T-helper 2 cell treated with Interferon-gamma antibody and Interleukin-4, amounts not matched to agents 100 ng/mL and 5 ng/mL, for 36 hours (primary cell): ENCODE data around the gene GP1BA. TPM values are rescaled to one million over a fixed set of nuclear protein-coding genes. Genes with fewer than 3 reads are reported as not detected.

Source experiments
- intact Hi-C: fragments of 100-400 bp; cut with micrococcal nuclease; formaldehyde crosslinking; loops from one replicate; pipeline ENCODE4 v1.15.1; 2023
- total RNA-seq: library from RNA; stranded (reverse); gene quantifications from 2 replicates; pipeline ENCODE4 v1.2.3, GENCODE V29; 2022

The GP1BA gene
- total RNA-seq, result not detected in 2 replicates

DNA sequence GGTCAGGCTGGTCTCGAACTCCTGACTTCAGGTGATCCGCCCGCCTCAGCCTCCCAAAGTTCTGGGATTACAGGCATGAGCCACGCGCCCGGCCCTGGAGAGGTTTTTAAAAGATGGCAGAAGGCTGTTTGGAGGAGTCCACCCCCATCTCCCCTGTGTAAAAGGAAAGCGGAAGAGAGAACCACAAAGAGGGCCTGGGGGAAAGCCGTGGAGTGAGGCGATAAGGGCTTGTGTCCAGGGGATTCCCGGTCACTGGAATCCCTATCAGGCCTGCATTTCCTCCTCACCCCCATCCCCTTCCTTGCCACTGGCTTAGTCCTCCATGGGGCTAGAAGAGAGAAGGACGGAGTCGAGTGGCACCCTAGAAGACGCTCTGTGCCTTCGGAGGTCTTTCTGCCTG, at the start of gene GP1BA:
GP1BA (plus strand) TSS at position 315 of the 400 bp plus-strand sequence. CDS start 328 bp downstream, outside the sequence.
- intact Hi-C loops, result no loop called here

DNA sequence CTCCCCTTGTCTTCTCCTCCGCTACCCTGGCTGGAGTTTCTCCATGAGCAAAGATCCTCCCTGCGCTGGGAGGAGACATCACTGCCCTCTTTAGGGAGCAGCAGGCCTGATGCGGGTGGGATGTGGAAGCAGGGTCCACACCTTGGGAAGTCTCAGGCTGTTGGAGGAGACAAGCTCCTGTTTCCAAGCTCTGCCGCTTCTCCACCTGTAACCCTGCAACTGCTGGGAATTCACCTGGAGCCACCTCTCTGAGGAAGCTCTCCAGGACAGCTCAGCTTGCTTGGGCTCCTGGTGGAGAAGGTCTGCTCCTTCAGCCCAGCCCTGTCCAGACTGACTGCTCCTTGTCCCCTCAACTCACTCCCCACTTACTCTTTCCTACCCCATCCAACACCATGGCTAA, 47.6 kb upstream of the GP1BA start:
- intact Hi-C loops, result no loop called here

DNA sequence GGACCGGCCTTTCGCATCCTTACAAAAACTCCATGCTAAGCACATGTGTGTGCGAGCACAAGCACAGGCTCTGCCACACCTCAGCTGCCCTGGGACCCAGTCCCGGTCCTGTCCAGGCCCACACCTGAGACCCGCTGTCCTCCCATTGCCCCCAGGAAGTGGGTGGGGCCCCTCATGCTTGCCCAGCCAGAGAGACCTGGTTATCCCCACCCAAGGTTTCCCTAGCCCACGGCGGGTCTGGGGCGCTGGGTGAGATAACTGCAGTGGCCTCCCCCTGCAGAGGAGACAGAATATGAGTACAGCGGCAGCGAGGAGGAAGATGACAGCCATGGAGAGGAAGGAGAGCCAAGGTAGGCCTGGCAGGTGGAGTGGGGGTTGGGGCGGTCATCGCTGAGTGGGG, 45.2 kb upstream of the GP1BA start:
- intact Hi-C loops, result loop anchor here (5.0 kb wide), 1 partner anchor 260 kb away; no protein-coding TSS in a partner anchor

DNA sequence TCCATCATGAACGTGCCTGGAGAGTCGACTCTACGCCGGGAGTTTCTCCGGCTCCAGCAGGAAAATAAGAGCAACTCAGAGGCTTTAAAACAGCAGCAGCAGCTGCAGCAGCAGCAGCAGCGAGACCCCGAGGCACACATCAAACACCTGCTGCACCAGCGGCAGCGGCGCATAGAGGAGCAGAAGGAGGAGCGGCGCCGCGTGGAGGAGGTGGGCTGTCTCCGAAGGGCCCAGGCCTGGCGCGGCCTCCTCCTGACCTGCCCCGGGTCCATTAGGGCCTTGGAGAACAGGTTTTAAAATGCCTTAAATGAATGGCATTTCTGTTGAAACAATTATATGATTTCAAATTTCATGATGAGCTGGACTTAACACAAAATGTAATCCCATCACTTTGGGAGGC, 44.5 kb upstream of the GP1BA start:
- intact Hi-C loops, result loop anchor here (5.0 kb wide), 1 partner anchor 260 kb away; no protein-coding TSS in a partner anchor

DNA sequence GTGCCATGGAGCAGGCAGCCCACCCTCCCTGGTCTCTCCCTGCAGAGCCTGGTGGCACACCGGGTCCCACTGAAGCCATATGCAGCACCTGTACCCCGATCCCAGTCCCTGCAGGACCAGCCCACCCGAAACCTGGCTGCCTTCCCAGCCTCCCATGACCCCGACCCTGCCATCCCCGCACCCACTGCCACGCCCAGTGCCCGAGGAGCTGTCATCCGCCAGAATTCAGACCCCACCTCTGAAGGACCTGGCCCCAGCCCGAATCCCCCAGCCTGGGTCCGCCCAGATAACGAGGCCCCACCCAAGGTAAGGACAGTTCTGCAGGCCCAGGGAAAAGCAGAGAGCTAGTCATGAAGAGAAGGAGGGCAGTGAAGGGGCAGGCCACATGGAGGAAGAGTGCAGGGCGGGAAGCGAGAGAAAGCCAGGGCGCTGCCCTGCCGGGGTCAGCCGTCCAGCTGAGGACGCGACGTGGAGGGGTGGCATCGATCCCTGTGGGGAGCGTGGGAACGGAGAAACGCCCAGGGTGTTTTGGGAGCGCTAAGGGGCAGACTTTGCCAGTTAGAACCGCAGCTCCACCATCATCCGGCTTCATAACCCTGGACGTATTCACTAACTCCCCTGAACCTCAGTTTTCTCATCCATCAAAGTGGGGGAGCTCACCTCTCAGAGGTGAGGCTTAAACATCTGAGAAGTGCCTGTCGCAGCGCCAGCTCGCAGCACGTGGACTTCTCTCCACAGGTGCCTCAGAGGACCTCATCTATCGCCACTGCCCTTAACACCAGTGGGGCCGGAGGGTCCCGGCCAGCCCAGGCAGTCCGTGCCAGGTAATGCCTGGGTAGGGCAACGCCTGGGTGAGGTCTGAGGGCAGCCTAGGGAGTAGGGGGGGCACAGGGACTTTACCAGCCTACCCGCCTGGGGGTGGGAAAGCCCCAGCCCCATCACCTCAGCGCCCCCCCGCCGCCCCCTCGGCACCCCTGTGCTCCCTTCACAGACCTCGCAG, 40.4 kb upstream of the GP1BA start:
- intact Hi-C loops, result no loop called here

DNA sequence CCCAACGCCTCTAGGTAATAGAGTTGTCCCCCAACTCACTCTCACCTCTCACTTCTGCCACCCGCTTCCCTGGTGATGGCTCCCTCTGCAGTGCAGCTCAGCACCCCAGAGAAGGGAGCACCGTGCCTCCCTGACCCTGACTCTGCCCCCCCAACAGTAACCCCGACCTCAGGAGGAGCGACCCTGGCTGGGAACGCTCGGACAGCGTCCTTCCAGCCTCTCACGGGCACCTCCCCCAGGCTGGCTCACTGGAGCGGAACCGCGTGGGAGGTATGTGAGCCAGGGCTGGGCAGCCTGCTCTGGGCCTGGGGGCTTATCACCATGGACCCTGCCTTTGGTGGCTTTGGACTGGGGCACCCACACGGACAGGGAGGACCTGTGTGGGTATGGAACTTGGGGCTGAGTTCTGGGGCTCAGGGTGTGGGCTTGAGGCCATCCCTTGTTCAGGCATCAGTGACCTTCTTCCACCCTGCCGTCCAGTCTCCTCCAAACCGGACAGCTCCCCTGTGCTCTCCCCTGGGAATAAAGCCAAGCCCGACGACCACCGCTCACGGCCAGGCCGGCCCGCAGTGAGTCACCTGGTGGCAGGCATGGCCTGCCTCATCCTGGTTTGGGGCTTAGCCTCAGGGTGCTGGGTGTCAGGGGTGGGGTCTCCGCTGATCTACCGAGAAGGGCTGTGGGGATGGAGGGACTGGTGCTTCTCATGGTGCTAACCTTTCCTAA, 39.4 kb upstream of the GP1BA start:
- intact Hi-C loops, result no loop called here

DNA sequence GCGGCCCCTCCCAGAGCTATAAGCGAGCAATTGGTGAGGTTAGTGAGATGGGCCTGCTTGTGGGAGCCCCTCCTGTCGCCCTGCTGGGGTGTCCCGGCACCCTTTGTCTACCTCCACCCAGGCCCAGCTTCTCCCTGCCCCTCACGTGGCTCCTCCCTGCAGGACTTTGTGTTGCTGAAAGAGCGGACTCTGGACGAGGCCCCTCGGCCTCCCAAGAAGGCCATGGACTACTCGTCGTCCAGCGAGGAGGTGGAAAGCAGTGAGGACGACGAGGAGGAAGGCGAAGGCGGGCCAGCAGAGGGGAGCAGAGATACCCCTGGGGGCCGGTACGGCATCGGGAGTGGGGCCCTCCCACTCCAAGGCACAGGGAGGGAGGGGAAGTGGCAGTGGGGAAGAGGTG, 38.8 kb upstream of the GP1BA start:
- intact Hi-C loops, result no loop called here

DNA sequence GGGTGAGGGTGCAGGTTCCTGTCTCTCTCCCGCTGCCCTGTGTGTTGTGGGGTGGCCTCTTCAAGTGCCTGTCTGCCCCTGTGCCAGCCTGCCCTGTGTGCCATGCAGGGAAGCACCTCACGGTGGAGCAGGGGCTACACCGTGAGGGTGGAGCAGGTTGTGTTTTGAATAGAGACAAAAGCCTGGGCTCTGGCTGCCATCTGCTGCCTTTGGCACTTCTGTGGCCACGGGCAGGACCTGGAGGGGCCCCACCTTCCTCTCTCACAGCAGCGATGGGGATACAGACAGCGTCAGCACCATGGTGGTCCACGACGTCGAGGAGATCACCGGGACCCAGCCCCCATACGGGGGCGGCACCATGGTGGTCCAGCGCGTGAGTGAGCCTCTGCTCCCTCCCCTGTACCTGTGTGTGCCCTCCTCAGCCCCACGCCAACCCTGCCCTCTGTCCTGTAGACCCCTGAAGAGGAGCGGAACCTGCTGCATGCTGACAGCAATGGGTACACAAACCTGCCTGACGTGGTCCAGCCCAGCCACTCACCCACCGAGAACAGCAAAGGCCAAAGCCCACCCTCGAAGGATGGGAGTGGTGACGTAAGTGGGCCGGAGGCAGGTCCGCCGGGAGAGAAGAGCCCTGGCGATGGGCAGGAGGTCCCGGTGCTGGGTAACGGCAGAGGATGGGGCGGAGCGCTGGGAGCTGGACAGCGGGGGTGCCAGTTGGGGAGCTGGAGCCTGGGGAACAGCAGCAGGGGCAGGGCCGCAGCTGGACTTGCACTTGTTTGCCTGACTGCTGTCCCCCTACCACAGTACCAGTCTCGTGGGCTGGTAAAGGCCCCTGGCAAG, 38.1 kb upstream of the GP1BA start:
- intact Hi-C loops, result no loop called here

DNA sequence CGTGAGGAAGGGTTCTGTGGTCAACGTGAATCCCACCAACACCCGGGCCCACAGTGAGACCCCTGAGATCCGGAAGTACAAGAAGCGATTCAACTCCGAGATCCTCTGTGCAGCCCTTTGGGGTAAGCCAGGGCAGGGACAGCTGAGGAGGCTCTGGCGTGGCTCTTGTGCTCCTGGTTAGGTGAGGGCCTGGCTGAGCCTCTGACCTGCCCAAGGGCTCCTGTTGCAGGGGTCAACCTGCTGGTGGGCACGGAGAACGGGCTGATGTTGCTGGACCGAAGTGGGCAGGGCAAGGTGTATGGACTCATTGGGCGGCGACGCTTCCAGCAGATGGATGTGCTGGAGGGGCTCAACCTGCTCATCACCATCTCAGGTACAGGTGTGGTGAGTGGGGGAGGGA, 37.0 kb upstream of the GP1BA start:
- intact Hi-C loops, result no loop called here

DNA sequence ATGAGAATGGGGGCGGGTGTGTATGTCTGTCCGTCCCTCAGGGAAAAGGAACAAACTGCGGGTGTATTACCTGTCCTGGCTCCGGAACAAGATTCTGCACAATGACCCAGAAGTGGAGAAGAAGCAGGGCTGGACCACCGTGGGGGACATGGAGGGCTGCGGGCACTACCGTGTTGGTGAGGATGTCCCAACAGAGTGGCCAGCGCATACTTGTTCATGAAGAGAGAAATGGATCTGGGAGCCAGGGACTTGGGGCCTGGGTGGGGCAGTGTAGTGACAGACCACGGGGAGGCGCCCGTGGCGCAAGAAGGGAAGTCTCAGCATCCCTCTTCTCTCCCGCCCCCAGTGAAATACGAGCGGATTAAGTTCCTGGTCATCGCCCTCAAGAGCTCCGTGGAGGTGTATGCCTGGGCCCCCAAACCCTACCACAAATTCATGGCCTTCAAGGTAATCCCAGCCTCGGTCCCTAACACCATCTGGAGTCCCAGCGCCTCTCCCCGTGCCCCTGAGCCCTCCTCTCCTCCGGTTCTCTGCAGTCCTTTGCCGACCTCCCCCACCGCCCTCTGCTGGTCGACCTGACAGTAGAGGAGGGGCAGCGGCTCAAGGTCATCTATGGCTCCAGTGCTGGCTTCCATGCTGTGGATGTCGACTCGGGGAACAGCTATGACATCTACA, 36.3 kb upstream of the GP1BA start:
- intact Hi-C loops, result no loop called here

DNA sequence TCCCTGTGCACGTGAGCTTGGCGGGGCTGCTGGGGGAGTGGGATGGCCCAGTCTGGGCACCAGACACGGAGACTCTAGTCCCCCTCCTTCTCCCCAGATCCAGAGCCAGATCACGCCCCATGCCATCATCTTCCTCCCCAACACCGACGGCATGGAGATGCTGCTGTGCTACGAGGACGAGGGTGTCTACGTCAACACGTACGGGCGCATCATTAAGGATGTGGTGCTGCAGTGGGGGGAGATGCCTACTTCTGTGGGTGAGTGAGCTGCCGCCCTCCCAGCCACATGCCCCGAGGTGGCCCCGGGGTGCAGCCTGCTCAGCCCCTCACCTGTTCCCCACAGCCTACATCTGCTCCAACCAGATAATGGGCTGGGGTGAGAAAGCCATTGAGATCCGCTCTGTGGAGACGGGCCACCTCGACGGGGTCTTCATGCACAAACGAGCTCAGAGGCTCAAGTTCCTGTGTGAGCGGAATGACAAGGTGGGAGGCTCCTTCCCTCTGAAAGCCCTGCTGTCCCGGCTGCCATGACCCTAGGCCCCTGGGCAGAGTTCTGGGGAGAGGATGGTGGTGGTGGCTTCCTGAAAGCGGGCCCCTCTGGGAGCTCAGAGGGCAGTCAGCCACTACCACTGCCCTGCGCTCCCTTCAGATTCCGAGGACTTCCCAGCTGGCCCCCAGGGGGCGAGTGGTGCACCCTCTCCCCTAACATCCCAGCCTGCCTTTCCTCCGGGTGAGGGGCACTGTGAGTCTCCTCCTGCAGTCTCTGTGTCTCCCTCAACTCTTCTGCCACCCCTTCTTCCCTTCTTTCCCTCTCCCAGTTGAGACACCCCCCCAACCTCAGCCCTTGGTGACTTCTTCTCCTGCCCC, 35.5 kb upstream of the GP1BA start:
- intact Hi-C loops, result no loop called here

DNA sequence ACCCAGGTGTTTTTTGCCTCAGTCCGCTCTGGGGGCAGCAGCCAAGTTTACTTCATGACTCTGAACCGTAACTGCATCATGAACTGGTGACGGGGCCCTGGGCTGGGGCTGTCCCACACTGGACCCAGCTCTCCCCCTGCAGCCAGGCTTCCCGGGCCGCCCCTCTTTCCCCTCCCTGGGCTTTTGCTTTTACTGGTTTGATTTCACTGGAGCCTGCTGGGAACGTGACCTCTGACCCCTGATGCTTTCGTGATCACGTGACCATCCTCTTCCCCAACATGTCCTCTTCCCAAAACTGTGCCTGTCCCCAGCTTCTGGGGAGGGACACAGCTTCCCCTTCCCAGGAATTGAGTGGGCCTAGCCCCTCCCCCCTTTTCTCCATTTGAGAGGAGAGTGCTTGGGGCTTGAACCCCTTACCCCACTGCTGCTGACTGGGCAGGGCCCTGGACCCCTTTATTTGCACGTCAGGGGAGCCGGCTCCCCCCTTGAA, 34.8 kb upstream of the GP1BA start:
- intact Hi-C loops, result no loop called here

DNA sequence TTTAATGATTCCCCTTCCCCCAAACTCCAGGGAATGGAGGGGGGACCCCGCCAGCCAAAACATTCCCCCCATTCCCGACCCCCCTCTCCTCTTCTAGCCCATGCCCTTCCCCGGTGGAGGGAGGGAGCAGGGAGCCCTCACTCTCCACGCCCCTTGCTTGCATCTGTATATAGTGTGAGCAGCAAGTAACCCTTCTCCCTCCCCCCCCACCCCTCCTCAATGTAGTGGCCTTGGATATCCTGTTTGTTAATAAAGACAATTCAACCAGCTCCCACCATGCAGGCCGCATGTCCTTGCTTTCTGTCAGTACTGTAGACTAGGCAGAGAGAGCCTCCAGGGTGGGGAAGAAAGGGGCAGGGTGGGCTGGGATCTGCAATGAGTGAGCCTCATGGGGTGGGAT, 34.3 kb upstream of the GP1BA start:
- intact Hi-C loops, result no loop called here

DNA sequence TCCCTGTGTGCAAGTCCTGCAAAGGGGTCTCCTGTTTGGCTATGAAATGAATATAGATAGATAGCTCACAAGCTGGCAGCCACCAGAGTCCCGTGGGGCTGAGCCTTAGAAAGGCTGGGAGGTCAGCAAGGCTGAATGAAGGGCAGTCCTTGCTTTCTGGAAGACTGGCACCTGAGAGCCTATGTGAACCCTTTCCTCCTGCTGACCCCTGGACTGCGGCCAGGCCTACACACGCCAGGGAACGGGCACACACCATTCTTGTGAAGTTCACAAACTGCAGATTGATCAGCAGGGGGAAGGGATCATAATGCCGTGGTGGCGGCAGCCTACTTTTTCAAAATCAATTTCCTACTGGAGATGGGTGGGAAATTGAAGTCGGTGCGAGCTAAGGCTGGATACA, 33.7 kb upstream of the GP1BA start:
- intact Hi-C loops, result no loop called here

DNA sequence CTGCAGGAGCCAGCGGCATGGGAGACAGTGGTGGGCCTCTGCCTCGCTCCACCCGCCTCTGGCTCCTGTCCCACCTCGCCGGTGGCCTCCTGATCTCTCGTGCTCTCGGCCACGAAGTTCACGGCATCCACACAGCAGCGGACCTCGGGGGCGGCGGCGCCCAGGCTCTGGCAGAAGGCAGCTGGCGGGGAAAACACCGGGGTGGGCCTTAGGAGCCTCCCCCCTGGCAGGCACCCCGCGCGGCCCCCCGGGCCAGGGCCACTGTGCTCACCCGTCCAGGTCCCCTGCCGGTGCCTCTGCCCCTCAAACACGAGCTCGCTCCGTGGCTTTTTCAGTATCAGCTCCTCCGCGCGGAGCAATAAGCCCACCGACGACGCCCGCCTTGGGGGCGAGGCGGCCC, 33.1 kb upstream of the GP1BA start:
- intact Hi-C loops, result no loop called here

DNA sequence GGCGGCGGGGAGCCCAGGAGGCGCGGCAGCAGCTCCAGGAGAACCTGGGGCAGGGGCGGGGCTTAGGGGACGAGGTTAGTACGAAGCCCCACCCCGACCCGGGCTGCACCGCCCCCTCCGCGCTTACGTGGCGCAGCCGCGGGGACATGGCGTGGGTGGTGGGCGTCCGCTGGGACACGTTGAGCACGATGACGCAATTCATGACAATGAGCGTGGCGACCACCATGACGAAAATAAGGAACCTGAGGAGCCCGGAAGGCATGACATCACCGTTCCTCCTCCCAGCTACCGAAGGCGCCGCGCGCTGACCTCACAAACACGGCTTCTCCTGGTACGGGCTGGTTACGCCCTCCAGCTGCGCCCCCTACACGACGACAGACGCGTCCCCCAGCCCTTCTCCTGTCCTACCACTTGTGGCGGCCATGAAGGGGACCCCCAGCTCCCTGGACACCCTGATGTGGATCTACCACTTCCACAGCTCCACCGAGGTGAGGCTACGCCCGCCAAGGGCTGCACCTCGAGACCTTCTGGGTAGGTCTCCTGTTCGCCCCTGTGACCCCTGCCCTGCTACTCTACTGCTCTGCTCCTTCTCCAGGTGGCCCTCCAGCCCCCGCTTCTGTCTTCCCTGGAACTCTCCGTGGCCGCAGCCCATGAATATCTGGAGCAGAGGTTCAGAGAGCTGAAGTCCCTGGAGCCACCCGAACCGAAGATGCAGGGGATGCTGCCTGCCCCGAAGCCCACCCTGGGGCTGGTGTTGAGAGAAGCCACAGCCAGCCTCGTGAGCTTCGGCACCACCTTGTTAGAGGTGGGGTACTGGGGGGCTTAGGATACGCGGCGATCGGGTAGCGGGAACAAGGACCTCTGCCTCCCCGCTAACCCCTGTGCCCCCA, 32.5 kb upstream of the GP1BA start, which contains the start of gene C17orf107:
C17orf107 (plus strand) TSS at position 196 of the 890 bp plus-strand sequence; CDS start at position 423, 227 bp downstream.
- intact Hi-C loops, result loop anchor here (5.0 kb wide), 1 partner anchor 187 kb away; the partner anchor contains the start of gene ARRB2

DNA sequence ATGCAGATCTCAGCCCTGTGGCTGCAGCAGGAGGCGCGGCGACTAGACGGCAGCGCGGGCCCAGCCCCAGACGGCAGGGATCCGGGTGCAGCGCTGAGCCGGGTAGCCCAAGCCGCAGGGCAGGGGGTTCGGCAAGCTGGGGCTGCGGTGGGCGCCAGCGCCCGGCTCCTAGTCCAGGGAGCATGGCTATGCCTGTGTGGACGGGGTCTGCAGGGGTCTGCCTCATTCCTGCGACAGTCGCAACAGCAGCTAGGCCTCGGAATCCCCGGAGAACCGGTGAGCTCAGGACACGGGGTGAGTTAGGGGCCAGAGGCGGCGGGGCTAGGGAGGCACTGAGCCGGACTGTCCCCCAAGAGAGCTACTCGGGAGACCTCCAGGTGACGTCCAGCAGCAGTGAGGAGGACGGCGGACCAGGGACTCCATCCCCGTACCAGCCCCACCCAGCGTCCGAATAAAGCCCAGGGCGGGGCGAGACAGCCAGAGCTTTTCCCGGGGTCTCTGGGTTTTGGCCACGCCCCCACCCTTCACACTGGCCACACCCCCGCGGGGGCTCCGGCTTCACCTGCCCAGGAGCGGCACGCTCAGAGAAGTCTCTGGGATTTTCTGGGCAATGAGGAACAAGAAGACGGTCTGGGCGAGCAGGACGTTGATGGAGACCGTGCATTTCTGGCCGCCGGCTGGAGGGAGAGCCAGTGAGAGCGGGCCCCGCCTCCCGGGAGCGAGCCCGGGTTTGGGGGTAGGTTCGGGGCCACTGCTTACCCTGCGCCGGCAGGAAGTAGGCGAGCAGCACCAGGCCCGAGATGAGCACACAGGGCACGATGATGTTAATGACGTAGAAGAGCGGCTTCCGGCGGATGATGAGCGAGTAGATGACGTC, 31.6 kb upstream of the GP1BA start:
- intact Hi-C loops, result loop anchor here (5.0 kb wide), 1 partner anchor 188 kb away; the partner anchor contains the start of gene ARRB2
